PC-3 (cell line): ENCODE measurements around the gene PAN3.

Experiments used
- CTCF ChIP-seq: fragments of 300-600 bp; sonication (generic); conservative IDR thresholded peaks from 2 replicates; pipeline ENCODE4 v1.5.1; 2017; ENCODE audit warnings: antibody characterized with exemption, low read depth, mild to moderate bottlenecking, low read length
- EZH2 ChIP-seq: fragments of 300-600 bp; sonication (generic); IDR thresholded peaks from one replicate; pipeline ENCODE4 v1.6.1; 2017; ENCODE audit warnings: antibody characterized with exemption, mild to moderate bottlenecking, low read length; ENCODE audit not compliant: unreplicated experiment
- EZH2phosphoT487 ChIP-seq: fragments of 300-600 bp; sonication (generic); IDR thresholded peaks from 2 replicates; pipeline ENCODE4 v1.6.1; 2018; ENCODE audit warnings: mild to moderate bottlenecking, antibody characterized with exemption, low read length, borderline replicate concordance

DNA sequence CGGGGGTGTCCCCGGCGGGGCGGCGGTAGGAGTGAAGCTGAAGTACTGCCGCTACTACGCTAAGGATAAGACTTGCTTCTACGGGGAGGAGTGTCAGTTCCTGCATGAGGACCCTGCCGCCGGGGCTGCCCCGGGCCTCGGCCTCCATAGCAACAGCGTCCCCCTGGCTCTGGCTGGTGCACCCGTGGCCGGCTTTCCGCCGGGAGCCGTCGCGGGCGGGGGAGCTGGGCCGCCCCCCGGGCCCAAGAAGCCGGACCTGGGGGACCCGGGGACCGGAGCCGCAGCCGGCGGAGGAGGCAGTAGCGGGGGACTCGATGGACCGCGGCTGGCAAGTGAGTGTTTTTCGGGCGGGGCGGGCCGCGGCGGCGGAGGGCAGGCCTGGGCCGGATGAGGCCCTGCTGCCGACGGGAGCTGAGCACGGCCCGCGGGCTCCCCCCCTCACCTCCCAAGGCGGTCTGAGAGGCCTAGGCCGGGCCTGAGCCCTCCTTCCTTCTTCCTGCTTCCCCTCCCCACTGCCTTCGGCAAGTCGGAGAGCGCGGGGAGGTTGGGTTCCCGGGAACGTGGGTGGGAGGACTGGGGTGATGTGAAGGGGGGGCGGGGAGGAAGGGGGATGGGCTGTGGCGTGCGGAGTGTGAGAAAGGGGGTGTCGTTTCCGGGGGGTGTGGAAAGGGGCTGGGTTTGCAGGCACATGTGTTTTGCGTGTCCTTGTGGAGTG is 568 bp downstream of the PAN3 start:
- TF ChIP-seq CTCF (no peak), EZH2 (no peak), EZH2phosphoT487 (no peak)
